ENCODE measurements around the gene MAB21L1.

MAB21L1 gene

GRCh38 chr13:35479706-35480105 lies 3.2 kb upstream of the MAB21L1 start:
- DNase-seq (ENCODE audit: low read depth in 2 of 2), result no peak

GRCh38 chr13:35479038-35479492 lies 2.6 kb upstream of the MAB21L1 start:
- DNase-seq (ENCODE audit: low read depth in 2 of 2), result no peak

- no peak for DNase-seq (ENCODE audit: low read depth in 2 of 2)
These were observed 2.0 kb upstream of the MAB21L1 start for GRCh38 chr13:35478271-35479037.

DNA sequence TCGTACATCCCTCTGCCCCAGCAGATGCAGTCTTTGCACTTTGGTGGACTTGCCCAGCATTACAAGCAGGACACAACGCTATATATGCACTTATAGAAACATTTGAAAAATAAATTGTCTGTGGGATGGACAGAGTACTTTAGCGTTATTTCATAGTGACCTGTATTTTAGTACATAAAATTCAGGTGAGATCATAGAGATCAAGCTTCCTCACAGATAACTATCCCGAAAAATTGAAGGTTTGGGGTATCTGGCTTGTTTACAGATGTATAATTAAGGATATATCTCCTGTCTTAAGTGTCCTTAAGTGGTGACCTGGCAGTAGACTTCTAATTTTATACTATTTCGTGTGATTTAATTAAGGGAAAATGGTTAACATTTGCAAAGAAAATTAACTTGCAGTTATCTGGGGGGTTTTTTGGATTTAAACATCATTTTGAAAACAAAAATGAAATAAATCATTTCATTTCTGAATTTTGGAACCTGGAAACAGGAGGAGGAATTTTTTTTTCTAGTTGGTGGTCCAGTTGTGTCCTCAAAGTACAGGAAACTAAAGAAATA lies 977 bp upstream of the MAB21L1 start:
- DNase-seq (ENCODE audit: low read depth in 2 of 2), result no peak

DNA sequence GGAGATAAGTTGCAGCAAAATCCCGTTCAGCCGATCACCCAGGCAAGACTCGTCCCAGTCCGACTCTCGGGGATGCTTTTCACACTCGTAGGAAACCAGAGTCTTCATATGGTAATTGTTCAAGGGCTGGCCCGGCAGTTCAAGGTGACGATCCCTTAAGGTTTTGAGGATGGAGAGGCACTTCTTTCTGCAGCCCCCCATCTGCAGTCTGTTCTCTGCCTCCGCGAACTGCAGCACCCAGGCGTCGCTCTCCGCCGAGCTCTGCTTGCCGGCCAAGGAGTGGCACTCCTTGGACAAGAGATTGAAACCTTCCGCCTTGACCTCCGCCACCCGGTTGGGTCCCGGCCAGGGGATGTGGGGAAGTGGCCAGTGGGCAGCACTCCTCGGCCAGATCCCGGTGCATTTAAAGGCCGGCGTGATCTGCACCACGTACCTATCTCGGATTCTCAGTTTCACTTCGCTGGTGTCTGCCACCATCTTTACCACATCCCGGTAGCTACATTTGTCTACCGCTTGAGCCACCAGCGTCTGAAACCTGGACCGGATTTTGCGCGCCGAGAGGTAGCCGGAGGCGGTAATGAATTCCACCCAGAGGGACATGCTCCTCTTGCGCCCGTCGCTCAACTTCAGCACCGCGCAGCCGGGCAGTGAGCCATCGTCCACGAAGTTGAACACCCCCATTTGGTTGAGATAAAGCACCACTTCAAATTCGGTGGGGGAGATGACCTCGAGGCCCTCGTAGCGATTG lies 1.1 kb downstream of the MAB21L1 start:
- no peak for DNase-seq (ENCODE audit: low read depth in 2 of 2)

- DNase-seq (ENCODE audit: low read depth in 2 of 2), result no peak
These were observed 1.8 kb downstream of the MAB21L1 start for GRCh38 chr13:35474496-35475211.

- DNase-seq (ENCODE audit: low read depth in 2 of 2), result no peak
These were observed 2.7 kb downstream of the MAB21L1 start for GRCh38 chr13:35473802-35474201.

- no peak for DNase-seq (ENCODE audit: low read depth in 2 of 2)
These were observed 3.2 kb downstream of the MAB21L1 start for GRCh38 chr13:35473206-35473775.

DNA sequence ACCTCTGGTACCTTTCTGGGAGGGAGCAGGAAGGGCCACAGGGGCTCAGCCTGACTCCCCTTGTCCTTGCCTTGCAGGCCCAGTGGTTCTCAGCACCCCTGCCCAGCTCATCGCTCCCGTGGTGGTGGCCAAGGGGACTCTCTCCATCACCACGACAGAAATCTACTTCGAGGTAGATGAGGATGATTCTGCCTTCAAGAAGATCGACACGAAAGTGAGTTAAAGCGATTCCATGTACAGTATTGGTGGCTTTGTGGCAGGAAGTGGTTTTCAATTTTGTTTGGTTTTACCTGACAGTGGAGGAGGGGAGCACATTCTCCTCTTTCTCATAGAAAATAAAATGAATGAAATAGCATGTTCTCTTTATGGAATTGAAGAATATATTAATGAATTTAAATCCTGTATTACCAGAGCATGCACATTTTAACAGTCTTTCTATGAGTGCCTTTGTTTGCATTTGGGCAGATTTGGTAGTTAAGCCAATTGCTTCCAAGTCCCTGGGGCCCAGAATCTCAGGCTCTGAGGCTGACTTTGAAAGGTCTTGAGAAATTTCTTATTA lies 4.1 kb downstream of the MAB21L1 start:
- DNase-seq (ENCODE audit: low read depth in 2 of 2), result no peak

DNA sequence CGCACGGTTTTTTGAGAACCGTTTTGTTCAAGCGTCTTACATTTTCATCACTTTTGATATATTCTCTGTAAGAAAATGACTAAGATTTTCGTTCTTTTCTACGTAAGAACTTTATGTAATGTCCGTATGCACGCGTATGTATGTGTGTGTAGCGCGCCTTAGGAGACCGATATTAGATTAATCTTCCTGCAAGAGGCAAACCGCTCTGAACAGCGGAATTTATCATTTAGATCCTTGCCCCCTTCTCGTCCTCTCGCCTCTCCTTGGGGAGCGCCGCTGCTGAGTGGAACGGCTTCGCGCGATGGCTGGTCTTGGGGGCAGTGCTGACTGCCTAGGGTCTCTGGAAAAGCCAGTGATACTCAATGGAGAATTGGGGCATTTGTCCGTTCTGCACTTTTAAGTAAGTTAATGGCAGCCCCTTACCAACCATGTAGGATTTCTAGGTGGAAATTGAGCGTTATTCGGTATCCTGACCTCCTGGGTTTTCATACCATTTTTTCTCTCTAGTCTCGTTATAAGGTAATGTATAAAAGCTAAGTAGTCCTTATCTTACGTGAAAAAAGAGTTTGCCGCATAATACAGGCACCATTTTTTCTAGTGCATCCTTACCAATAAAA lies 4.7 kb downstream of the MAB21L1 start:
- no peak for DNase-seq (ENCODE audit: low read depth in 2 of 2)

DNA sequence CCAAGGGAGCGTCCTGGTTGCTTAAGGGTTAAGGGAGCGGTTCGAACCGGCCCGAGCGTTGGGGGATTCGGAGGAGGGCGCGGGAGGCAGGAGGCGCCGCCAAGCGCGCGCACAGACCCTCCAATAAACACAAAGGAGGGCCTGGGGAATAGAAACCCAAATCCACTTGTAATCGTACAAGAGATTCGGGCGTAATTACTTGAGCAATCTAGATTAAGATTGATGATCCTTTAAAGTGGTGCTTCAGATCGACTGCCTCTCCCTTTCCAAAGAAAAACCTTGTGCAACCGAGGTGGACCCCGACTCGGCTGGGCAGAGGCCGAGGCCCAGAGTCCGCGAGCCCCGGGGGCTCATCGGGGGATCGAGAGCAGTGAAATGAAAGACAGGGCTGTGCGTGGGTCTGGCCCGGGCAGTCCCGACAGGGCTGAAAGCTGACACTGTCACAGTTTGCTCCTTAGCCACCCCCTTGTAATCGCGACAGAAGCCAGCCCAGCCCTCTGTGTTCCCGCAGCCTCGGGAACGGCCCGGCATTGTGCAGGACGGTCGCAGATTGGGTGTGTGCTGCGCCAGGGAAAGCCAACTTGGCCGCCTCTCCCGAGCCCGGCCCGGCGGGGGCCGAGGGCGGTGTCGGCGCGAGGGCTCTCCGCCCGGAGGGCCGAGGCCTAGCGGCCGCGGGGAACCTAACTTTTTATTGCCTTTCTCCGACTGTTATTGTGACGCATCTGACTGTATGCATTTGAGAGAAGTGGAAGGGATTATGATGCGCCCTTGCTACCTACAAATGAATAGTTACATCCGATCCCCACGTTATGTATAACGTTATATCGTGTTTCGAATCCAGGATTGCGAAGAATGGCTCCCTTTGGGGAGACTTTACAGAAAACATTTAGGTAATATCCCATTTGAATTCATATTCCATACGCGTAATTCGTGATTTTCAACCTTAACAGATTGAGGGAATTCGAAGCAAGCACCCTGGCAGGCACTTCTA lies 5.5 kb downstream of the MAB21L1 start:
- DNase-seq (ENCODE audit: low read depth in 2 of 2), result no peak

DNA sequence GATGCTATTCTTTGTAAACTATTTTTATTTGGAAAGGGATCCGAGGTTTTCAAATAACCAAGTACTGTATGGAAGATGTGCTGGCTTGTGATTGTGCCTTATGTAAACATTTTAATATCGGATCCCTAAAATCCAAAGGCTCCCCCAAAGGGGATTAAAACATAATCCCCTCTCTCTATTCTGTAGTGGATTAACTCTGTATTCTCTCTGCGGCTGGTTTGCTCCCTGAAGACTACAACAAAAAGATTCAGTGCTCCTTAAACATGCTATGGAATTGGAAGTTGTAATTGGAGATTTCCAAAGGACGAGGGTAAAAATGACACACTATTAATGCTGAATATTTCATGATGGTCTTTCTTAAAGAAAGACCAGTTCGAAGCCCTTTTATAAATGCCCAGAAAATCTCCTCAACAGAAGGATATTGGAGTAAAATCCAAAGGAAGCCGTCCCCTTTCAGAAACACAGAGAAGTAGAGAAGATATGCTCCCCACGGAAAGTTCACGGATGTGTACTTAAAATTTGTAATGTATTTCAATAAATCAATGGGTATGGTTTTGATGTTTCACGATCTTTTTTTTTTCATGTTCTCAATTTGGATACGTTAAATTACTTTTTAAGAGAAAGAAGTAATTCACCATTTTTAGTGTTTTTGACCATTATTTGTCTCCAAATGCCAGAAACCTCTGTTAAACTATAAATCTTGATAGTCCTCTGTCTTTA lies 6.5 kb downstream of the MAB21L1 start:
- DNase-seq (ENCODE audit: low read depth in 2 of 2), result no peak

GRCh38 chr13:35468195-35468594 lies 8.3 kb downstream of the MAB21L1 start:
- DNase-seq (ENCODE audit: low read depth in 2 of 2), result no peak

DNA sequence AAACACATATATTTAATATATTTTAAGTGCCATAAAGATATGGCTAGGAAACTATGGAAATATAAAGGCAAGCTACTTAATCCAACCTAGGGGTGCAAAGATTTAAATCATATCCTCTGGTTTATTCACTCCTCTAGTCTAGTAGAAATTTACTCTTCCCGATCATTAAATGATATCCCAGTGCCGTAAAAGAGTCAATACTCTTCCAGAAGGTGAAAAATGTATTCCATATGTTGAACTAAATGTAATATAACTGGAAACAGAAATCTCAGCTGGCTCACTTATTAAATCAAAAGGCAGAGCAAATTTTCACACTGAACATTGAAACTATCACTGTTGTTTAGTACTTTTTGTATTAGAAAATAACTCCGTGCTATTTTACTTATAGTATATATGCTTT lies 11.1 kb downstream of the MAB21L1 start:
- no peak for DNase-seq (ENCODE audit: low read depth in 2 of 2)

GRCh38 chr13:35460061-35460460 lies 16.4 kb downstream of the MAB21L1 start:
- no peak for DNase-seq (ENCODE audit: low read depth in 2 of 2)

GRCh38 chr13:35457258-35457657 lies 19.2 kb downstream of the MAB21L1 start:
- DNase-seq (ENCODE audit: low read depth in 2 of 2), result no peak

DNA sequence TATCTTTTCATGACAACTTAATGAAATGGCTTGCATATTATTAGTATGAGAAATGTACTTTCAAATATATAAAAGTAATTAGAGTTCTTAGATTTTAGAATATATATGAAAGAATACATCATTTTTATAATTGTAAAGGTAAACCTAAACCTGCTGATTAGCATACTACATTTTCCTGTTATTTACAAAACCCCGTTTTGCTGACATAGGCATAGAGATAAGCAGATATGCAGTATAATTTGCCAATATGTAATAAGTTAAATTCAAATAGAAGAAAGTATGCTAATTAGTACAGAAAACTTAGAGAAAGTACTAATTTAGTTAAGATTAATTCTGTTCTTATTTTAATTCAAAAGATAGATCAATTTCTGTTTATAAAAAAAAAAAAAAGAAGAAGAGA lies 21.5 kb downstream of the MAB21L1 start:
- no peak for DNase-seq (ENCODE audit: low read depth in 2 of 2)

GRCh38 chr13:35449821-35450220 lies 26.7 kb downstream of the MAB21L1 start:
- no peak for DNase-seq (ENCODE audit: low read depth in 2 of 2)

GRCh38 chr13:35448465-35448864 lies 28.0 kb downstream of the MAB21L1 start:
- no peak for DNase-seq (ENCODE audit: low read depth in 2 of 2)

Data from stimulated activated CD4-positive, alpha-beta T cell treated with anti-CD3 and anti-CD28 coated beads, Interleukin-15, amount 100 ng/mL, for 48 hours (primary cell).